Measurements from ENCODE around the gene SLC35B4. TPM values are rescaled to one million over a fixed set of nuclear protein-coding genes. Genes with fewer than 3 reads are reported as not detected.

SLC35B4 gene
- total RNA-seq, 5 donors from 2014 or later (not counting 1 experiment from before 2014, with no cell fraction given): 12.6 to 14.0 (median 13.5) TPM

- Histone ChIP-seq H3K9me3 (no peaks in the 10 kb centered on the region), H3K4me1 (ENCODE audit: control insufficient read depth in 1 of 2, extremely low read depth in 1 of 2, insufficient read depth in 2 of 2, low read length in 2 of 2) (no peaks in the 10 kb centered on the region), H3K27ac (ENCODE audit: low read length) (no peak overlapping the region), H3K4me3 (ENCODE audit: control insufficient read depth in 1 of 2, extremely low read depth in 1 of 2, low read length in 1 of 2) (no peak overlapping the region), H3K36me3 (ENCODE audit: control insufficient read depth in 2 of 2, extremely low read depth in 1 of 2, insufficient read depth in 1 of 2, low read length in 1 of 2) (no peaks in the 10 kb centered on the region), H3K27me3 (replicated peaks in 1 of 2; ENCODE audit: control insufficient read depth in 2 of 2, extremely low read depth in 1 of 2, insufficient read depth in 2 of 2, low read length in 1 of 2) (peaks cover 0 to 16% of the 10 kb centered on the region in 2 experiments)
- ATAC-seq (replicated peaks in 1 of 4) (no peak), DNase-seq (no peak)
- no peaks in the 10 kb centered on the region for H3K9me3 Mint-ChIP-seq
- H3K4me1 Mint-ChIP-seq: peaks cover 0 to 2% (median 1%) of the 10 kb centered on the region in 3 donors
- POLR2A ChIA-PET: no interaction called here
- peaks cover 6 to 21% of the 10 kb centered on the region in 2 donors for H3K27me3 Mint-ChIP-seq
- no peak overlapping the region for H3K27ac Mint-ChIP-seq
- no peaks in the 10 kb centered on the region for H3K36me3 Mint-ChIP-seq
- CTCF ChIA-PET: interaction anchor here in 1 of 2 donors (0.6 kb wide), 1 partner anchor 25 kb away, joined by 3 read pairs; no protein-coding TSS in a partner anchor
- H3K4me3 Mint-ChIP-seq: no peak overlapping the region
- WGBS (ENCODE audit: insufficient coverage): 77% methylated on average over 2 of the region's 5 CpGs
Measured at GRCh38 chr7:134359787-134360432, 43.2 kb upstream of the SLC35B4 start.

- WGBS (ENCODE audit: insufficient coverage): no CpG with 5 or more reads among the region's 4 CpGs
- ChIA-PET POLR2A (no interaction called here), CTCF (interaction anchor here (0.5 to 1.6 kb wide), 3 partner anchors 14 to 399 kb away, joined by 3 to 5 read pairs (median 4); partner anchors contain the start of gene SLC35B4 (in 1 of the 2))
- Histone ChIP-seq H3K9me3 (no peaks in the 10 kb centered on the region), H3K36me3 (ENCODE audit: control insufficient read depth in 2 of 2, extremely low read depth in 1 of 2, insufficient read depth in 1 of 2, low read length in 1 of 2) (no peaks in the 10 kb centered on the region), H3K4me3 (ENCODE audit: control insufficient read depth in 1 of 2, extremely low read depth in 1 of 2, low read length in 1 of 2) (no peak overlapping the region), H3K4me1 (ENCODE audit: control insufficient read depth in 1 of 2, extremely low read depth in 1 of 2, insufficient read depth in 2 of 2, low read length in 2 of 2) (no peaks in the 10 kb centered on the region), H3K27ac (ENCODE audit: low read length) (no peak overlapping the region), H3K27me3 (replicated peaks in 1 of 2; ENCODE audit: control insufficient read depth in 2 of 2, extremely low read depth in 1 of 2, insufficient read depth in 2 of 2, low read length in 1 of 2) (peaks cover 0 to 14% of the 10 kb centered on the region in 2 experiments)
- Mint-ChIP-seq H3K27me3 (peaks cover 2 to 9% of the 10 kb centered on the region in 2 donors), H3K9me3 (no peaks in the 10 kb centered on the region), H3K36me3 (no peaks in the 10 kb centered on the region), H3K4me1 (peaks cover 0 to 2% (median 1%) of the 10 kb centered on the region in 3 donors), H3K4me3 (no peak overlapping the region), H3K27ac (no peak overlapping the region)
- no peak for DNase-seq
- ATAC-seq (replicated peaks in 1 of 4): no peak
Measured at GRCh38 chr7:134357486-134357885, 40.8 kb upstream of the SLC35B4 start.

GRCh38 chr7:134356421-134356936 is 39.7 kb upstream of the SLC35B4 start:
- ATAC-seq (replicated peaks in 1 of 4): no peak
- Mint-ChIP-seq H3K27me3 (peaks cover 2 to 4% of the 10 kb centered on the region in 2 donors), H3K9me3 (no peaks in the 10 kb centered on the region), H3K36me3 (no peaks in the 10 kb centered on the region), H3K4me3 (no peak overlapping the region), H3K27ac (no peak overlapping the region), H3K4me1 (peaks cover 0 to 2% (median 1%) of the 10 kb centered on the region in 3 donors)
- no peak overlapping the region for H3K4me3 ChIP-seq (ENCODE audit: control insufficient read depth in 1 of 2, extremely low read depth in 1 of 2, low read length in 1 of 2)
- 70% methylated on average over 4 of the region's 9 CpGs for WGBS (ENCODE audit: insufficient coverage)
- CTCF ChIA-PET: interaction anchor here (0.6 to 0.7 kb wide), 2 partner anchors 727 to 1369 kb away, joined by 6 to 7 read pairs; no protein-coding TSS in a partner anchor
- DNase-seq: no peak
- H3K9me3 ChIP-seq: no peaks in the 10 kb centered on the region
- H3K36me3 ChIP-seq (ENCODE audit: control insufficient read depth in 2 of 2, extremely low read depth in 1 of 2, insufficient read depth in 1 of 2, low read length in 1 of 2): no peaks in the 10 kb centered on the region
- no peaks in the 10 kb centered on the region for H3K4me1 ChIP-seq (ENCODE audit: control insufficient read depth in 1 of 2, extremely low read depth in 1 of 2, insufficient read depth in 2 of 2, low read length in 2 of 2)
- peaks cover 0 to 15% of the 10 kb centered on the region in 2 experiments for H3K27me3 ChIP-seq (replicated peaks in 1 of 2; ENCODE audit: control insufficient read depth in 2 of 2, extremely low read depth in 1 of 2, insufficient read depth in 2 of 2, low read length in 1 of 2)
- POLR2A ChIA-PET: no interaction called here
- no peak overlapping the region for H3K27ac ChIP-seq (ENCODE audit: low read length)

GRCh38 chr7:134355927-134356326 is 39.2 kb upstream of the SLC35B4 start:
- H3K27me3 ChIP-seq (replicated peaks in 1 of 2; ENCODE audit: control insufficient read depth in 2 of 2, extremely low read depth in 1 of 2, insufficient read depth in 2 of 2, low read length in 1 of 2): peaks cover 0 to 16% of the 10 kb centered on the region in 2 experiments
- peaks cover 2 to 4% of the 10 kb centered on the region in 2 donors for H3K27me3 Mint-ChIP-seq
- 14% methylated on average over 2 of the region's 4 CpGs for WGBS (ENCODE audit: insufficient coverage)
- no peaks in the 10 kb centered on the region for H3K36me3 Mint-ChIP-seq
- no peaks in the 10 kb centered on the region for H3K9me3 ChIP-seq
- H3K36me3 ChIP-seq (ENCODE audit: control insufficient read depth in 2 of 2, extremely low read depth in 1 of 2, insufficient read depth in 1 of 2, low read length in 1 of 2): no peaks in the 10 kb centered on the region
- no peaks in the 10 kb centered on the region for H3K9me3 Mint-ChIP-seq
- H3K4me1 Mint-ChIP-seq: peaks cover 0 to 2% (median 1%) of the 10 kb centered on the region in 3 donors
- H3K27ac ChIP-seq (ENCODE audit: low read length): no peak overlapping the region
- H3K27ac Mint-ChIP-seq: no peak overlapping the region
- no peak overlapping the region for H3K4me3 ChIP-seq (ENCODE audit: control insufficient read depth in 1 of 2, extremely low read depth in 1 of 2, low read length in 1 of 2)
- DNase-seq (no peak), ATAC-seq (replicated peaks in 1 of 4) (no peak)
- H3K4me1 ChIP-seq (ENCODE audit: control insufficient read depth in 1 of 2, extremely low read depth in 1 of 2, insufficient read depth in 2 of 2, low read length in 2 of 2): no peaks in the 10 kb centered on the region
- ChIA-PET POLR2A (interaction anchor here in 1 of 2 donors (0.5 kb wide), 1 partner anchor 293 kb away, joined by 3 read pairs; no protein-coding TSS in a partner anchor), CTCF (interaction anchor here (0.6 to 0.7 kb wide), 3 partner anchors 35 to 1369 kb away, joined by 3 to 7 read pairs (median 6); no protein-coding TSS in a partner anchor)
- H3K4me3 Mint-ChIP-seq: no peak overlapping the region

- Mint-ChIP-seq H3K4me3 (no peak overlapping the region), H3K27ac (no peak overlapping the region), H3K4me1 (peaks cover 0 to 2% (median 1%) of the 10 kb centered on the region in 3 donors), H3K27me3 (peaks cover 2 to 4% of the 10 kb centered on the region in 2 donors), H3K36me3 (no peaks in the 10 kb centered on the region), H3K9me3 (no peaks in the 10 kb centered on the region)
- Histone ChIP-seq H3K27me3 (replicated peaks in 1 of 2; ENCODE audit: control insufficient read depth in 2 of 2, extremely low read depth in 1 of 2, insufficient read depth in 2 of 2, low read length in 1 of 2) (peaks cover 0 to 15% of the 10 kb centered on the region in 2 experiments), H3K36me3 (ENCODE audit: control insufficient read depth in 2 of 2, extremely low read depth in 1 of 2, insufficient read depth in 1 of 2, low read length in 1 of 2) (no peaks in the 10 kb centered on the region), H3K4me1 (ENCODE audit: control insufficient read depth in 1 of 2, extremely low read depth in 1 of 2, insufficient read depth in 2 of 2, low read length in 2 of 2) (no peaks in the 10 kb centered on the region), H3K9me3 (no peaks in the 10 kb centered on the region), H3K4me3 (ENCODE audit: control insufficient read depth in 1 of 2, extremely low read depth in 1 of 2, low read length in 1 of 2) (no peak overlapping the region), H3K27ac (ENCODE audit: low read length) (no peak overlapping the region)
- CTCF ChIA-PET: interaction anchor here in 1 of 2 donors (0.5 kb wide), 1 partner anchor 365 kb away, joined by 3 read pairs; no protein-coding TSS in a partner anchor
- DNase-seq (no peak), ATAC-seq (replicated peaks in 1 of 4) (no peak)
- 74% methylated on average over 7 of the region's 7 CpGs for WGBS (ENCODE audit: insufficient coverage)
- POLR2A ChIA-PET: no interaction called here
Measured at GRCh38 chr7:134355004-134355525, 38.3 kb upstream of the SLC35B4 start.

GRCh38 chr7:134353411-134353810 is 36.7 kb upstream of the SLC35B4 start:
- no peaks in the 10 kb centered on the region for H3K36me3 Mint-ChIP-seq
- ATAC-seq (replicated peaks in 1 of 4): no peak

More at GRCh38 chr7:134353411-134353810, 36.7 kb upstream of the SLC35B4 start:
- POLR2A ChIA-PET: no interaction called here
- peaks cover 0 to 2% (median 1%) of the 10 kb centered on the region in 3 donors for H3K4me1 Mint-ChIP-seq
- CTCF ChIA-PET: no interaction called here
- Histone ChIP-seq H3K27me3 (replicated peaks in 1 of 2; ENCODE audit: control insufficient read depth in 2 of 2, extremely low read depth in 1 of 2, insufficient read depth in 2 of 2, low read length in 1 of 2) (peaks cover 0 to 18% of the 10 kb centered on the region in 2 experiments), H3K9me3 (no peaks in the 10 kb centered on the region), H3K4me1 (ENCODE audit: control insufficient read depth in 1 of 2, extremely low read depth in 1 of 2, insufficient read depth in 2 of 2, low read length in 2 of 2) (no peaks in the 10 kb centered on the region), H3K27ac (ENCODE audit: low read length) (no peak overlapping the region), H3K36me3 (ENCODE audit: control insufficient read depth in 2 of 2, extremely low read depth in 1 of 2, insufficient read depth in 1 of 2, low read length in 1 of 2) (no peaks in the 10 kb centered on the region), H3K4me3 (ENCODE audit: control insufficient read depth in 1 of 2, extremely low read depth in 1 of 2, low read length in 1 of 2) (no peak overlapping the region)
- no peaks in the 10 kb centered on the region for H3K9me3 Mint-ChIP-seq
- DNase-seq: no peak
- no peak overlapping the region for H3K27ac Mint-ChIP-seq
- H3K4me3 Mint-ChIP-seq: no peak overlapping the region
- 90% methylated on average over 3 of the region's 4 CpGs for WGBS (ENCODE audit: insufficient coverage)
- peaks cover 9 to 10% of the 10 kb centered on the region in 2 donors for H3K27me3 Mint-ChIP-seq

Data from T-cell (primary cell).